Regular cardiac myocyte (primary cell): Measurements from ENCODE around the gene KRTAP5-10. TPM values are rescaled to one million over a fixed set of nuclear protein-coding genes. Genes with fewer than 3 reads are reported as not detected.

Experiments
- total RNA-seq: library from RNA; depleted of rRNA; stranded (reverse); fragments of >200 nt; gene quantifications from 2 replicates; pipeline ENCODE4 v1.2.3, GENCODE V29; 2014

The KRTAP5-10 gene
- not detected in 2 replicates for total RNA-seq

GRCh38 chr11:71565263-71565662 is at the start of gene KRTAP5-10:
Gene KRTAP5-10, plus strand, starts transcription at chr11:71565563. Its CDS starts 25 bp downstream, at chr11:71565588.

GRCh38 chr11:71526796-71527575 is 38.4 kb upstream of the KRTAP5-10 start, which contains the start of gene KRTAP5-7:
Gene KRTAP5-7, plus strand, starts transcription at chr11:71527267. Its CDS starts 34 bp downstream, at chr11:71527301.

GRCh38 chr11:71537977-71538665 is 27.2 kb upstream of the KRTAP5-10 start, which contains the start of gene KRTAP5-8:
Gene KRTAP5-8, plus strand, starts transcription at chr11:71538025. Its CDS starts 31 bp downstream, at chr11:71538056.

GRCh38 chr11:71548120-71548519 is 17.2 kb upstream of the KRTAP5-10 start, which contains the start of gene KRTAP5-9:
Gene KRTAP5-9, plus strand, starts transcription at chr11:71548420. Its CDS starts 238 bp downstream, at chr11:71548658.

GRCh38 chr11:71582309-71582895 is 17.0 kb downstream of the KRTAP5-10 start, which contains the start of gene KRTAP5-11:
Gene KRTAP5-11, minus strand, starts transcription at chr11:71582875. Its CDS starts 38 bp downstream, at chr11:71582837.

Other genes starting within 250 kb of the KRTAP5-10 start
- 28.4 and 29.9 TPM in 2 replicates for gene DHCR7, start 117.2 kb upstream of the KRTAP5-10 start, total RNA-seq
- 74.8 and 137 TPM in 2 replicates for gene NADSYN1, start 112.4 kb upstream of the KRTAP5-10 start, total RNA-seq
- gene KRTAP5-7, start 38.3 kb upstream of the KRTAP5-10 start, total RNA-seq = not detected in 2 replicates
- not detected in 2 replicates for gene KRTAP5-8, start 27.5 kb upstream of the KRTAP5-10 start, total RNA-seq
- gene KRTAP5-9, start 17.1 kb upstream of the KRTAP5-10 start, total RNA-seq = not detected in 2 replicates
- gene KRTAP5-11, start 17.3 kb downstream of the KRTAP5-10 start, total RNA-seq = not detected in 2 replicates